NCI-H226 (cell line): ENCODE results near the gene PLCL1.

Source experiments
- DNase-seq: peaks from one replicate; pipeline ENCODE4 v3.0.0-alpha.2; 2015

PLCL1 gene

DNA sequence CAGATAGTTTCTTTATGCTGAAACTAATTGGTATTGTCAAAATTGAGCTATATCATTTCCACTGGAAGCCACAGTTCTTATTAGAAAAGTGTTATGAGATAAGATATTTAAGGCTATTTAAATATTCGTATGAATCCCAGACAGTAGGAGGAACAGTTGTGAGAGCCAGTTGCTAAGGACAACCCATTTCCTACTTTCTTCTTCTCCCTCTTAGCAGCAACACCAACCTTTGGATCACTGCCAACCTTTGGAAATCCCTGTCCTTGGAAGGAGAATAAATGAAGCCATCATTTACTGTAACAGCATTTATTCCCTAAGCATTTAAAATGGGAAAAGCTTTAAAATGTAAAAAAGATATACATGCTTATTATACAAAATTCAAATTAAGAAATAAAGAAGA lies 85.8 kb downstream of the PLCL1 start:
- no peak for DNase-seq

DNA sequence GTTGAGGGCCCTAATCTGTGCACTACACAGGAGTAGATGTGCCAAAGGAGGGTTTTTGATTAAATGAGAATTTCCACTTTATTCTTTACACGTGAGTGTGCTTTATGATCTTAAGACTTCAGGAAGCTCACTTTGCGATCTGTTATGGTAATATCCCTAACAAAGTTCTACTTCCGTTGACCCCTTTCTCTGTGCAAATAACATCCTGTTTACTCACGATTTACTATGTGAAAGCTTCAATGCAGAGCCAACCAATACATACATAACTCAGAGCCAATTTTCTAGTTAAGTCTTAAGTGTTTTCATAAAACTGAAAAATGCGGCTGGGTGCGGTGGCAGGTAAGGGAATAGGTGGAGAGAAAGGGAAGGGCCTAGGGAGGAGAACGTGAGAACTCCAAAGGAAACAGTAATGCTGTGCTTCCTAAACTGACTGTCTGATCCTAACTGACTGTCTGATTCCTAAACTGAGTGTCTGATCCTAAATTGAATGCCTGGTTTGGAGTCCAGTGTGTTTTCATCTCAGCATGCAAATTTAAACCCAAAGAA lies 87.6 kb downstream of the PLCL1 start:
- no peak for DNase-seq

GRCh38 chr2:197893403-197894177 lies 89.2 kb downstream of the PLCL1 start:
- DNase-seq: no peak

DNA sequence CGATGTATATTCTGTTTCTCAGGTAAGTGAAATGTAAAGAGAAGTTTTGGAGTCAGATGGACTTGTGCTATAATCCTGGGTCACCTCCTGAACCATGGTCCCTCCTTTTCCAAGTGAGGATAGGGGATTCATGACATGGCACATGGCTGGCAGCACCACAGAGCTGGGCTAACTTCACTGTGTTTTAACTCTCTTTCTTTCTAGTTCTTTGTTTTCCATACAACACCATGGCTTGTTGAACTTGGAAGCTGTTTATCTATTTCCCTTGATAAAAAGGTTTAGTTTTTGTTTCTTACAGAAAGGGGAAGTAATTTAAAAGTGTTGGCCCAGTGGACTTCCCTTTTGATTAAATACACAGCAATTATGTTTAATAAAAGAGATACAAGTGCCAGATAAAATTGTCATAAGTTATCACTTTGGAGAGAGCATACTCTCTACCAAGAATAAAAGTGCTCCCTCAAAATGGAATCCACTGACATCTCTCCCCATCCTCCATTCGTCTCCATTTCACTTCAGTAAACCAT lies 90.4 kb downstream of the PLCL1 start:
- no peak for DNase-seq

DNA sequence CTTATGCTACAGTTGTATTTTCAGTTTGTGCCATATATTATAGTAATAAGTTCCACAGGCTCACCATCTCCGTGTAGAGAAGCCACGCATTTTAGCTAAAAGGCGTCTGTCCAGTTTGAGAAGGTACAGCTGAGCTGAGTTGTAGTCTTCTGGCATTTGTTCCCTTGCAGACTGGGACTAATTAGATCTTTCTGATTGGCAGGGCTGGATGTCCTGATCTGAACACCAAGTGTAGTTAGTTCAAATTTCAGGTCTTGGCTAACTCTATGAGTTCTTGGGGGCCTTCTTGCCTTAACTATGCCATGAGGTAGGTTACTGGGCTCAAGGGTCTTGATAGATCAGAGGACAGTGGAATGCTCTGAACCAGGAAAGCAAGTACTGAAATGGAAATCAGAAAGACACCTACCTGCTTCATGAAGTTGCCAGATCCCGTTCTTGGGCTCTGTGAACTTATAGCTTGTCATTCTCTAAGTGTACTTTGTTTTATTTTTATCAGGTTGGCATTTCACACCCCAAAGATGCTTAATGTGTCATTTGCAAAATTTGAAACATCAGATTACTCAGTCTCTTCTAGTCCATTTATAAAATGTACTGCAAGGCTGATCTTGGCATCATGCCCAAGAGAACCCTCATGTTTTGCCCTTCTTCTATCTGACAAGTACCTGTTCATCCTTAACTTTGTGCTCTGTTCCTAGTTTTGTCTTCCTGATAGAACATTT lies 93.7 kb downstream of the PLCL1 start:
- DNase-seq: no peak

GRCh38 chr2:197904446-197904845 lies 100.1 kb downstream of the PLCL1 start:
- no peak for DNase-seq

GRCh38 chr2:197908156-197908555 lies 103.8 kb downstream of the PLCL1 start:
- no peak for DNase-seq

DNA sequence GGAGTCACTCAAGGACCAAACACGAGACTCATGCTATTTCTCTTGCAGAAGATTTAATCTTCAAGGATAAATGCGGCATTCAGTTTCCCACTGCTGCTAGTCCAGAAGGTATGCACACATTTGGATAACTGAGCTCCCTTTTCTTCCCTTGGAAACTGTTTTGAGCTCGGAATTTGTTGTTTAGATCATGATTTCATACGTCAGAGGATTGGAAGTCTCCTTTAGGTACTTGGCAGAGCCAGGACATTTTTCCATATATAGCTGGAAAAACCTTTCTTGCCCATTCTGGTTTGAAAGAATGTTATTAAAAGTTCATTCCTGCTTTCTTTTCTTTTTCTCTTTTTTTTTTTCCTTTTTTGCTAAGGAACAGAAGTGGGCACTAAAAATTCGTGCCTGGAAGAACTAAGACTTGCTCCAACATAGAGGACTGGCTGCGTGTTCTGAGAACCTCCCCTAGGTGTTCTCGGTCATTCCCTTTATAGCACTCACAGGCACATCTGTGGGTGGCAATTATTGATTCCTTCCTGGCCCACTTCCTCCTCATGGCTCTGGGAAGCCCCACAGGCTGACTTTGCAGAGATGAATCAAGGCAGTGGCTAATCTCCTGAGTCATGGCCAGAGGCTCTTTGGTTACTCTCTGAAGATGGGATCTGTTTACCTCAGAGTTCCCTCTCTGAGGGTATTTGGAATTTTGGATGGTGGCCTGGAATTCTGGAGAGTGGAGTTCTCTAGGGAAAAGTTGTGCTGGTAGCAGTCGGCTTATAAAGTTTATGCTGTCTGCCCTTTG lies 104.8 kb downstream of the PLCL1 start:
- DNase-seq: peak; percentile 44

GRCh38 chr2:197911667-197912066 lies 107.3 kb downstream of the PLCL1 start:
- no peak for DNase-seq

GRCh38 chr2:197913084-197913483 lies 108.7 kb downstream of the PLCL1 start:
- no peak for DNase-seq

DNA sequence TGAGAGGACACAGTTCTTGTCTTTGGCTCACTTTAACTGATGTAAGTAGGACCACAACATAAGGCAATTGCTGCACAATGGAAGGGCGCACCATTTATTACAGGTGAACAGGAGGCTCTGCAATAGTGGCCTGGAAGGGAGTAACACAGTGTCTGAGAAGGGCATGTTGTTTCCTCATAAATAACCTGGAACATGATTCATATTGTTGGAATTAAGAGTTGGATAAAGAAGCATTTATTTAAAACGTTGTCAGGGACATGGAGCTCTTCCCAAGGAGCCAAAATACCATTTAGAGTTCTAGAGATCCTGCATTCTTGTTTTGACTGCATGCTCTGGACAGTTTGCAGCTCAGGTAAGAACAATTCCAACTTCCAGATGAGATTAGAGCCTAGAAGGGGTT lies 110.4 kb downstream of the PLCL1 start:
- peak; percentile 36 for DNase-seq

DNA sequence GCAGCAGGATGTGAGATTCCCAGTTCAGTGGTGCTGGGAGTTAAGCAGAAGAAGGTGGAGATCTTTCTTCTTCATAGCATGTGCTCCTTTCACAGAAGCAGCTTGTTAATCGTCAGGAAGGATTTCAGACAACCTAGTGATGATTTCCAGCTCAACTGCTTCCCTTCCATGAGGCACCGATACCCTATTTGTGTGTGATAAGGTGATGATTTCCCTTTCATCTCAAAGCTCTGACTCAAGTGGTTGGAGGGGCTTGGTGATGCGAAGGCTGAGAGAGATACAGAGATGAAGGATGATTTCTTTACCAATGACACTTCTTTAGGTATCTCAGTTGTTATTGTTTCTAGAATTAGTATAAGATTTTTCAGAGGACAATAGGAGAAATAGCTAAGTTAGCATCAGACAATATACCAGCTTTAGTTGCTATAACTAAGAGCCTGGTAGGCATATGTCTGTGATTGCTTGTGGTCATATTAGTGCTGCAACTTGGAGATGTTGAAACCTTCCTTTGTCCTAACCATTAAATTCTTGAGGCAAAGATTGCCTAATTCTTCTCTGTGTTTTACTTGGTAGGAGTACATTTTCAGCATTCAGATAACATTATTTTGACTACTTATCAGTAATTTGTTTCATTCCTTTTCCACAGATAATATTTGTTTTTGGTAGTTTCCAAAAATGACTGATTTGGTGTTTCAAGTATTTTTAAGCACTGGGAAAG lies 111.3 kb downstream of the PLCL1 start:
- peak; percentile 69 for DNase-seq

GRCh38 chr2:197919487-197919886 lies 115.1 kb downstream of the PLCL1 start:
- DNase-seq: no peak

DNA sequence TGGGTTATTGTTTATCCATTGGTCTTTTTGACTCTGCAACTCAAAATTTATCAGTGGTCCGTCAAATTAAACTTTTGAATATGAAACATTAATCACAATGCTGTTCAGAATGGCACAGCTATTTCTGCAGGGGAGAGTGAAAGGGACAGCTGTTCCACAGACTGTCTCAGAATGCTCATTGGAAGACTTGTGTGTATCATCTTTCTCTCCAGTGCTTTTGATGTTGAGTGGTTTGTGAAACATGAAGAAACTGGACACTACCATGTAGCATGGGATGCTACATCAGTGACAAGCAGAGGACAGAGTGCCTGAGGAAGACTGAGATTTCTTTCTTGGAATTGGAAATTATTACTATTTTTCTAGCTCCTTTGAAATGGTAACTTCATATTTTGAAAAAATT lies 115.7 kb downstream of the PLCL1 start:
- DNase-seq: no peak

DNA sequence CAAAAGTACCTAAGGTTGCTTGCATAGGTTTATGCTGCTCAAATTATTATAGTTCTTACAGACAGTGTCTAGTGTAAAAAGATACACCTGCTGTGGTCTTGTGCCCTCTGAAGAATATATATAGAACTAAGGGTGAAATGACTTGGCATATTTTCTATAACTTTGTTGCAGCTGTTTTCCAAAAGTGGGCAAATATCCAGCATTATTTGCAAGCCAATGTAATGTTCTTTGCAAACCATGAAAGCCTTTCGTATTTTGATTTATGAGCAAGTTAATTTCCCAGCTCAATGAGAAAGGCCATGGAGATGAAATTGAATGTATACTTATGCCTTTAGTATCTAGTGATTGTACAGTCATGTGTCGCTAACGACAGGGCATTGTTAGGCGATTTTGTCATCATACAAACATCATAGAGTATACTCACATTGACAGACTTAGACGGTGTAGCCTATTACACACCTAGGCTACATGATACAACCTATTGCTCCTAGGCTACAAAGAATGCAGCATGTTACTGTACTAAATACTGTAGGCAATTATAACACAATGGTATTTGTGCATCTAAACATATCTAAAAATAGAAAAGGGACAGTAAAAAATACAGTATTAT lies 116.3 kb downstream of the PLCL1 start:
- DNase-seq: no peak

- no peak for DNase-seq
These were observed 120.1 kb downstream of the PLCL1 start for GRCh38 chr2:197924483-197924882.

DNA sequence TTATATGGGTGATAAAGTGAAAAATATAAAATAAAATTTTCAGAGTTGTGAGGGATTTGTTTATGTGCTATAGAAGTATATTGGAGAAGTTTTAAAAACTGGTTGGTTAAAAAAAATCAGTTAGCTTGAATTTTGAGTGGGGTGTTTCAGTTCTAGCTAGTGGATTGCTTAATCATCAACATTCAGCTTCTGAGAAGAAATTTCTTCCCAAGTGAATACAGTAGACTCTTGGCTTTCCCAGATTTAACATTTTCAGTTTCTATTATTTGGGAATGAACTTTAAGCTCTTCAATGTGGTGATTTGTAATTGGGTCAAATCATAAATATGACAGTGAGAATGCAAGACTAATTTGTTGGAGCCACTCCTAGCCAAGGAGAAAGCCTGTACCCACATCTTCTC lies 120.8 kb downstream of the PLCL1 start:
- DNase-seq: no peak

- no peak for DNase-seq
These were observed 121.6 kb downstream of the PLCL1 start for GRCh38 chr2:197925976-197926375.

DNA sequence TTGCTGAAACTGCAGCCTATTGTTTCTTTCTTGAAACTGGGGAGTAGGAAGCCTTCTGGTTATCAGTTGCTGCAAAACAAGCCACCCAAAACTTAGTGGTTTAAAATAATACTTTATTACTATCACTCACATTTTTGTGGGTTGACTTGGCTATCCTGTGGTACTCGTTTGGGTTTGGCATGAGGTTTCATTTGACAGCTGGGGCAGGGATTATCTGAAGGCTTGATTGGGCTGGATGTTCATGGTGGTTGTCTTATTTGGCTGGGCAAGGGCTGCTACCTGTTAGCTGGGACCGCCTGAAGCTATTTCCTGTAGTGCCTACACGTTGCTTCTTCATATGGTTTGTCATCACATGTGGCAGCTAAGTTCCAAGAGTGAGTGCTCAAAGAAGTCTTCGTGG lies 122.3 kb downstream of the PLCL1 start:
- peak; percentile 52 for DNase-seq

DNA sequence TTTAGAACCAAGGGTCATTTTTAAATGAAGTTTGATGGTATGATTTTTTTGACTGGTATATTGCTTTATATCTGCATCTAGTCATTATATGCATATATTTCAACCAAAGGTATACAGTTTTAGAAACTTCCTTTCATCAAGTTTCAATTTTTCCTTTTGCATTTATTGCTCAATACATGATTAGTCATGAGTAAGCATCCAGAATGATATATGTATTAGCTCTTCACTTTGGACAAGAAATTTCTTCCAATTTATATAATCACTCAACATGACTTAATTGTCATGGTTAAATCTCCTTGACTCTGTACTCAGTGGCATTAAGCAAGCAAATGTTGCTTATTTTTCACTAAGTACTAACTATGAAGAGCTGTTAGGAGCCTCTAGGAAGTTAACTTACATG lies 123.6 kb downstream of the PLCL1 start:
- no peak for DNase-seq

- no peak for DNase-seq
These were observed 124.9 kb downstream of the PLCL1 start for GRCh38 chr2:197929008-197929885.
